Kidney (tissue), 14 donors: Measurements from ENCODE around the gene PPP1R8. TPM values are rescaled to one million over a fixed set of nuclear protein-coding genes. Genes with fewer than 3 reads are reported as not detected.
"Not testable (repeated sequence)": the region's sequence is repeated elsewhere in the genome, so short reads cannot be mapped to it uniquely, and the experiment has no call there.

Experiments
- DNase-seq, 5 donors: peaks; one replicate each; pipeline ENCODE4 v3.0.0-alpha.2; 2013 to 2020
- FAIRE-seq: peaks from 2 replicates; lab custom pipeline; 2012; peaks lifted over from hg19 to GRCh38; lab: Jason Lieb, UNC
- H3K27ac ChIP-seq, 2 donors: one replicate each; pipeline ENCODE4 v1.7.0; 2013; ENCODE audit warnings: low read depth in 2 of 2, low read length in 2 of 2, inconsistent platforms in 1 of 2
- H3K27me3 ChIP-seq: one replicate; pipeline ENCODE4 v1.7.1; 2013; ENCODE audit warnings: low read length, inconsistent platforms; ENCODE audit not compliant: control insufficient read depth, insufficient read depth
- H3K36me3 ChIP-seq, 3 donors: one replicate each; pipeline versions ENCODE4 v1.7.0 to v1.7.1; 2013; ENCODE audit warnings: low read length in 3 of 3, control low read depth in 1 of 3, inconsistent platforms in 1 of 3; ENCODE audit not compliant: insufficient read depth in 3 of 3, control insufficient read depth in 2 of 3
- H3K4me1 ChIP-seq, 3 donors: one replicate each; pipeline versions ENCODE4 v1.7.0 to v1.7.1; 2013; ENCODE audit warnings: low read length in 3 of 3, inconsistent platforms in 1 of 3, low read depth in 1 of 3; ENCODE audit not compliant: control insufficient read depth in 2 of 3, insufficient read depth in 2 of 3
- H3K4me3 ChIP-seq, 3 donors: one replicate each; pipeline versions ENCODE4 v1.7.0 to v1.8.1; 2013; ENCODE audit warnings: low read length in 3 of 3, control low read depth in 1 of 3, inconsistent platforms in 1 of 3
- H3K9ac ChIP-seq, 3 donors: one replicate each; pipeline versions ENCODE4 v1.7.0 to v1.7.1; 2013; ENCODE audit warnings: low read length in 3 of 3, control low read depth in 1 of 3, inconsistent platforms in 1 of 3
- H3K9me3 ChIP-seq, 3 donors: one replicate each; pipeline versions ENCODE4 v1.7.0 to v1.7.1; 2013; ENCODE audit warnings: low read length in 3 of 3, control low read depth in 1 of 3, inconsistent platforms in 1 of 3; ENCODE audit not compliant: control insufficient read depth in 2 of 3, insufficient read depth in 1 of 3
- CTCF ChIP-seq: IDR thresholded peaks from 3 replicates; pipeline ENCODE4 v1.5.1; 2012; ENCODE audit warnings: mild to moderate bottlenecking, moderate library complexity, borderline replicate concordance; ENCODE audit not compliant: insufficient read depth; ENCODE audit errors: extremely low read depth
- intact Hi-C: fragments of 100-400 bp; cut with DNase I; formaldehyde crosslinking; loops from one replicate; pipeline ENCODE4 v1.11.1; 2022
- polyA plus RNA-seq: library from polyadenylated mRNA; stranded (reverse); fragments of 350-450 nt; fragmentation: Illumina TruSeq; extraction: RNeasy Lipid Tissue Mini Kit (QIAGEN cat#74804); gene quantifications from one replicate; pipeline ENCODE4 v1.2.3, GENCODE V29; 2014; ENCODE audit warnings: low read depth, low replicate concordance; ENCODE audit not compliant: insufficient read depth
- total RNA-seq: library from RNA; stranded (reverse); fragmentation: NEBNext Ultra II Directional; extraction: Animal tissue kit (Norgen Biotek cat#: 25700); gene quantifications from one replicate; pipeline ENCODE4 v1.2.1, GENCODE V29; 2021
- donor health status: control.
- donor health status: control.
- donor health status: control.
- donor health status: control.
- donor health status: control.
- donor health status: DM: yes; HTN: yes; CAD: no.
- donor health status: Normal renal cell carcinoma (clear cell type).

The PPP1R8 gene
- total and polyA plus RNA-seq, 2 donors from 2014 or later, result 21.8 to 38.6 TPM

- H3K9me3 ChIP-seq, result no peaks in the 10 kb centered on the region
- H3K27ac ChIP-seq, result no peak overlapping the region
- no peak for TF ChIP-seq CTCF
- H3K27me3 ChIP-seq, result no peaks in the 10 kb centered on the region
- intact Hi-C loops, result loop anchor here (10.0 kb wide), 1 partner anchor 118 kb away; no protein-coding TSS in a partner anchor
- no peaks in the 10 kb centered on the region for H3K4me1 ChIP-seq
- H3K9ac ChIP-seq, result no peak overlapping the region
- H3K4me3 ChIP-seq, result no peak overlapping the region
- H3K36me3 ChIP-seq, result peaks cover 0 to 1% (median 1%) of the 10 kb centered on the region in 3 donors
- FAIRE-seq, result no peak
- DNase-seq, result no peak
These were observed 26.2 kb downstream of the PPP1R8 start for GRCh38 chr1:27856561-27857343.

GRCh38 chr1:27857552-27857951 is 27.0 kb downstream of the PPP1R8 start:
- not testable (repeated sequence) for H3K27me3 ChIP-seq, H3K4me1 ChIP-seq, FAIRE-seq, H3K9ac ChIP-seq, H3K36me3 ChIP-seq, H3K9me3 ChIP-seq, H3K27ac ChIP-seq, DNase-seq, H3K4me3 ChIP-seq
- intact Hi-C loops, result loop anchor here (10.0 kb wide), 1 partner anchor 117 kb away; no protein-coding TSS in a partner anchor

GRCh38 chr1:27858072-27858948 is 27.7 kb downstream of the PPP1R8 start:
- H3K27ac ChIP-seq, result no peak overlapping the region
- no peaks in the 10 kb centered on the region for H3K9me3 ChIP-seq
- no peak overlapping the region for H3K4me3 ChIP-seq
- peaks cover 0 to 3% (median 0%) of the 10 kb centered on the region in 3 donors for H3K4me1 ChIP-seq
- peak; percentile 84 to 92 (median 86) for DNase-seq
- H3K9ac ChIP-seq, result no peak overlapping the region
- H3K36me3 ChIP-seq, result no peaks in the 10 kb centered on the region
- peak; percentile 98 for TF ChIP-seq CTCF
- intact Hi-C loops, result loop anchor here (10.0 kb wide), 1 partner anchor 116 kb away; no protein-coding TSS in a partner anchor
- no peak for FAIRE-seq
- no peaks in the 10 kb centered on the region for H3K27me3 ChIP-seq
